ENCODE results near the gene COX7A2.

The COX7A2 gene

DNA sequence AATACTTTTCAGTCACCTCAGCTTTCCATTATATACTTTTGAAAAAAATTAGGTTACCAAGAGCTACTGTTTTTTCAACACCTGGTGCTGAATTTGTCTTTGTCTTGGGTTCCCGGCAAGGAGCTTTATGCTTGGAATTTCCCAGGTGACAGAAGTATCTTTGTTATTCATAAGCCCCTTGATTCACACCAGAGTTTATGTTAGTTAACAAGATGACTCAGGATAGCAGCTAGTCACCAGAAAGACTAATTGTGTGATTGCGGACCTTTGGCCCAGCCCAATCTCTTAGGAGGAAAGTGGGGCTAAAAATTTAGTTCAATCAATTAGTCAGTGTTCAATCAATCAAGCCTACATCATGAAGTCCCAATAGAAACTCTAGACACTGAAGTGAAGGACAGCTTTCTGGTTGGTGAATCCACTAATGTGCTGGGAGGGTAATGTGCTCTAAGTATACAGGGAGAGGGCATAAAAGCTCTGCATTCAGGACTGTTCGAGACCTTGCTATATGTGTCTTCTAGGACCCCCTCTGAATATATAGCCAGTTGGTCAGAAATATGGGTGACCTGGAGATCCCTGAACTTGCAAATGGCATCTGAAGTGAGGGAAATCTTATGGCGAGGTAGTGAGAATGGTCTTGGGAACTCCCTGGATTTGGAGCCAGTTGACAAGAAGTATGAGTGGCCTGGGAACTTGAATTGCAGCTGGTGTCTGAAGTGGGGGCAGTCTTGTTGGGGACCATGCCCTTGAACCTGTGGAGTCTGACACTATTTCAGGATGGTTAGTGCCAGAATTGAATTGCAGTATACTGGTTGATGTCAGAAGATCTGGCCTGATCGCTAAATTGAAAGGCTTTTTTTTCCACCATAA, 24.8 kb upstream of the COX7A2 start:
- no peak for DNase-seq

DNA sequence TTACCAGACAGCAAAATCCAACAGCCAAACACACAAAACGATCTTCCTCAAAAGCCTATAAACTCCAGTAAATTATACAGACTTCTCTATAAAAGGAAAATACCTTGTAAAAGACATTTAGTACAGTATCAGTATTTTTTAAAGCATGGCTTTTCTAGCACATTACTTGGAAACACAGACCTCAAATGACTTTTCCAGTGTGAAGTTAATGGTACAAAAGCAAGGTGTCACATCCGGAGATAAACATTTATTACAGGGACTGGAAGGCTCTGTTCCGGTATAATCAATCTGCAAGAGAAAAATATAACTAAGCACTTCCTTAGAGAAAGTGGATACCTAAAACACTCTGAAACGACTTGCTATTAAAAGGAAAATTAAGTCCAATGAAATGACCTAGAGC, 23.9 kb upstream of the COX7A2 start:
- DNase-seq: no peak

DNA sequence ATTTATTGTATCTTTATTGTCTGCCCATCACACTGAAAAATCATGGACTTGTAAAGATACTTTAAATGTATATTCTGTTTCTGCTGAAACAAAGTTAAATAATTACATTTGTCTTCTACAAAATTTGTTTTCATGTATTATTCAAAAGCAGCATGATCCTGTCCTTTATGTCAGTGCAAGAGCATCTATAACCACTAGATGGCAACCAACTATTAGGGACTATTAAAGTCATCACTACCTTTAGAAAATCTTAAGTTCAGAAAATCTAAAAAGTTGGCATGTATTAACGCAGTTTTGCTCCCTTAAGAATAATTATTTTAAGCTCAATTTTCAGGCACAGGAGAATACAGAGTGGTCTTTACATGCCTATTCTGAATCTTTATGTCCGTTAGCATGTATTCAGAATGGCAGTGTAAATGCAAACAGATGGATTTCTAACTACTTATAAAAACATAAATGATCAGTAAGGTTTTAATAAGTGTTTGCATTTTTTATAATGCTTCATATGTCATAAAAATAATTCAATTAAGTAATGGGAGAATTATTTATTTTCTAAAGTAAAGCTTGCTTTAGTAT, 23.2 kb upstream of the COX7A2 start:
- DNase-seq: peak; percentile 22

GRCh38 chr6:75263401-75263750, 19.8 kb upstream of the COX7A2 start:
- DNase-seq: no peak

- DNase-seq: no peak
These were observed 19.3 kb upstream of the COX7A2 start for GRCh38 chr6:75262716-75263400.

GRCh38 chr6:75261299-75261698, 17.7 kb upstream of the COX7A2 start:
- DNase-seq: no peak

GRCh38 chr6:75257343-75258087, 13.9 kb upstream of the COX7A2 start:
- no peak for DNase-seq

GRCh38 chr6:75250552-75250951, 7.0 kb upstream of the COX7A2 start:
- DNase-seq: no peak

DNA sequence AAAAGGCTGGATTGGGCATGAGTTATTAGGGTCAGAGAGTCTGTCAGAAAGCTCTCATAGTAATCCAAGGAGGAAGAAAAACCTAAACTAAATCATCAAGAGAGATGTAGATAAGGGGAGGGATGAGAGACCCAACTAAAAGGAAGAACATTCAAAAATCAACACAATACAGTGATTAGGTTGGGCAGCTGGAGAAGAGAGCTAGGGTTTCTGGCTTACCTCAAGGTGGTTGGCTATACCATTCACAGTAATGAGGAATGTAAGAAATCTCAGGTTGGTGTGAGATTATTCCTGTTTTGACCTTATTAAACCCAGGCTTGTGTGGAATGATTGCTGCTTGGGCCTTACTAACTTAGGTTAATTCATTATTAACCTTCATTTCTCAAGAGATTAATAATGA, 6.2 kb upstream of the COX7A2 start:
- DNase-seq: no peak

DNA sequence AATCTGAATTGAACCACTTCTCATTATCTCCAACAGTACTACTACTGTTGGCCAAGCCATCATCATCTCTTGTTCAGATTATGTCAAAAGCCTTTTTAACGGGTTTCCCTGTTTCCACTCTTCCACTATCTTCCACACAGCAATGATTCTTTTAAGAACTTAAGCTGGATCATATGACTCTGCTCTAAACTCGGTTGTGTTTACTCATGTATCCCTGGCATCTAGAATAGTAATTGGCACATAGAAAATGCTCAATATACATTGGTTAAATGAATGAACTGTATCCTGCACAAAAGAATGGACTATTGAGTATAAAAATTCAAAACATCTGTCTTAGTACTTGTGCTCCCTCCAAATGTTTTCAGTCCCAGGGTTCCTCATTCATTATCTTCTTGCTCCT, 2.8 kb upstream of the COX7A2 start:
- DNase-seq: no peak

DNA sequence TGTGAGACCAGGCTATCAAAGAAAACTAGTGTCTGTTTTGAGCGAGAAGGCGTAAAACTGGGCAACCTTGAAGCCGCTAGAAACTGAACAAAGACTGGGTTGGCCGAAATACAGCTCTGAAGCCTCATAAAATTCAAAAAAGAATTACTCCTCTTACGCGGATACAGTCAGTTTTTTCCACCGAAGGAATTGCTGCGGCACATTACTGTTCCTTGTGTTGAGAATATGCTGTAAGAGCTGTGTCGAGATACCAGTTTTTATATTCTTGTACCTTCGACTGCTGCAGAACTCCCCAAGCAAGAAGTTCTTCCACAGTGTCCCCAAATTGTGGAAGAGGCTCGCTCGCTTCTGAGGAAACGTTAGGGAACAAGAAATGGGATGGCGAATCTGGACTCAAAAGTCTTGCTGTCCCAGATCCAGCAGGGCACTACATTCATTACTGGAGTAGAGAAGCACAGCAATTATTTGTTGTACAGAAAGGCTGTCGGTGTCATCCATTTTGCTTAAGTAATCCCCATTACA, 523 bp upstream of the COX7A2 start:
- no peak for DNase-seq

- no peak for DNase-seq
These were observed 7.0 kb downstream of the COX7A2 start for GRCh38 chr6:75236630-75237029.

DNA sequence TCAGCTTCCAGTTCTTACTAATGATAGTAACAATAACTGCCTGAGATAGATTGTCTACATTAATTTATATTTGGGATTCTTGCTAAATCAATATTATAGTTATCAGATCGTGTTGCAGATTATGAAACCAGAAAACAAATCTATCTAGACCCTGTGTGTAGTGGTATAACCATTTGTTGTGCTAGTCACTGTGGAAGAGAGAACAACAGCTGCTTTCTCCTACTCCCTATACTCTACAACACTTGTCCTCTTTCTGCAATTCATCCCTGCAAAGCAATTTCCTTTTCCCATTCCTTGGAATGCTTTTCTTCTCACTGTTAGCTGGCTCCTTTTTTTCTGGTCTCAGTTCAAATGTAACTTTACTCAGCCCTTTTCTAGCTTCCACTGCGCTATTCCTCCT, 8.3 kb downstream of the COX7A2 start:
- no peak for DNase-seq

- DNase-seq: peak; percentile 15
These were observed 9.3 kb downstream of the COX7A2 start for GRCh38 chr6:75234126-75234865.

DNA sequence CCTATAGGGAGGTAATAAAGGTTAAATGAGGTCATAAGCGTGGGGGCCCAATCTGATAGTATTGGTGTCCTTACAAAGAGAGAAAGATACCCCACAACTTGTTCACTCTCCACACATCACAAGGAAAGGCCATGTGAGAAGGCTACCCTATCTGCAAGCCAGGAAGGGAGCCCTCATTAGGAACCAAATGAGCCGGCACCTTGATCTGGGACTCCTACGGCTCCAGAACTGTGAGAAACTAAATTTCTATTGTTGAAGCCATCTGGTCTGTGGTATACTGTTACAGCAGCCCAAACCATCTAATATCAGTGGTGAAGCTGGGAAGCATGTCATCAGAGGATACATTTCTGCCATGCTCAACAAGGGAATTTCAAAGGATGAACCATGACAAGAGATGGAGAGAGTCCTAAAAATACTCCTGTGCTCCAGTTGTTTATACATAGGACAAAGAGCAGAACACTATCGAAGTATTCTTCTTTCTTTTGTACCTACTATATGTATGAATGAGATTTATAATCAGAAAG, 10.4 kb downstream of the COX7A2 start:
- no peak for DNase-seq

- DNase-seq: peak; percentile 7
These were observed 12.9 kb downstream of the COX7A2 start for GRCh38 chr6:75230484-75231325.

- no peak for DNase-seq
These were observed 19.2 kb downstream of the COX7A2 start for GRCh38 chr6:75224303-75224926.

- DNase-seq: no peak
These were observed 20.2 kb downstream of the COX7A2 start for GRCh38 chr6:75223428-75223827.

DNA sequence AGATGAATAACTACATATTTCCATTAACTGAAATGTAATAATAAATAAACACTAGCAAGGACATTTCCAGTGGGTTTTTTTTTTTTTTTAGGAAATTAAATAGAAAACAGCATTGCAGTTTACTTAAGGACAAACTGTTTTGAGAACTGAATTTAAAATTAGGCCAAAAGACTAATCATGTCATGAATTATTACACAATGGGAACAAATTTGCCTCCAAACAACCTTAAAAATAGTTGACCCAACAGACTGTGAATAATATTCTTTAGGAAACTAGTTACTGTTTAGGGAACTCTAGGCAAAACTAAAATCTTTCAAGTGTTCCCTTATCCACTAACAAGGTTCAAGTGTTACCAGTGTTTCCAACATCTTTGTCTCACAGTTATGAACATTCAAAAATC, 21.3 kb downstream of the COX7A2 start:
- DNase-seq: no peak

DNA sequence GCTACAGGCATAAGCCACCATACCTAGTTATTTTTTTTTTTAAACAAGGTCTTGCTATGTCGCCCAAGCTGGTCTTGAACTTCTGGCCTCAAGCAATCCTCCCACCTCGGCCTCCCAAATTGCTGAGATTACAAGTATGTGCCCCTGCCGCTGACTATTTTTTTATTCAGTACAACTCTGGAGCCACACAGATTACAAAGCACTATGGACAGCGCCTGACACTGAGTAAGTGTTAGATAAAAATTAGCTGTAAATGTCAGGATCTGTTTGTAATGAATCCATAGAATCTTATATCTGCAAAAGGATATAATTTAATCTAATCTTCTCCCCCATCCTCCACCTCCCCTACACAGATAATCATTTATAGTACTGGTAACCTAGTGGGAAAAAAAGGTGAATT, 22.5 kb downstream of the COX7A2 start:
- DNase-seq: no peak

DNA sequence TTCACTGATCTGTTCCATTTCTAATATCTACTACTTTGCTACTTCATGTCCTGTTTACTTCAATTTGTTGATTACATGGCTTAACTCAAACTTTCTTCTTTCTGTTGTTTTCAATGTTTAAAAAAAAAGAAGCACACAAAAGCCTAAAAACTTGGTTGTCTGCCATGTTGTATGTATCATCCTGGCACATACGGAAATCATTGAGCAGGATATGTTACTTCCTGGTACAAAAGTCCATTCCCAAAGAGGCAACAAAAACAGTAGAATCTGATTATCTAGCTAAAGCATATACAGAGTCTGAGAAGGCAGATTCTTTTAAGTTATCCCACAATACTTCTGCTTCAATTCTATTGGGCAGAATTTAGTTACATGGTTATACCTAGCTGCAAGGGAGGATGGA, 23.2 kb downstream of the COX7A2 start:
- no peak for DNase-seq

All from NCI-H1092 treated with DMSO at 0.1 percent for 48 hours (cell line).